Activated T-helper 17 cell treated with anti-CD3 and anti-CD28 coated beads, Interleukin-2, amount 50 U/mL, for 72 hours (primary cell): ENCODE data around the gene IQCE. TPM values are rescaled to one million over a fixed set of nuclear protein-coding genes. Genes with fewer than 3 reads are reported as not detected.
"Not testable (repeated sequence)": the region's sequence is repeated elsewhere in the genome, so short reads cannot be mapped to it uniquely, and the experiment has no call there.

Source experiments
- ATAC-seq: fragments of 150-1000 bp; cut with Tn5 transposase; replicated peaks from 2 replicates; pipeline ENCODE4 v1.10.0; 2021; ENCODE audit warnings: mild to moderate bottlenecking, moderate library complexity
- H3K27ac Mint-ChIP-seq: one replicate; pipeline ENCODE4 v1.8.0; 2022; ENCODE audit warnings: mixed read lengths
- H3K27me3 Mint-ChIP-seq: one replicate; pipeline ENCODE4 v1.8.0; 2022; ENCODE audit warnings: mixed read lengths
- H3K36me3 Mint-ChIP-seq: one replicate; pipeline ENCODE4 v1.8.0; 2022; ENCODE audit warnings: low read depth, mild to moderate bottlenecking, mixed read lengths
- H3K4me1 Mint-ChIP-seq: one replicate; pipeline ENCODE4 v1.8.0; 2022; ENCODE audit warnings: mixed read lengths
- H3K4me3 Mint-ChIP-seq: one replicate; pipeline ENCODE4 v1.8.0; 2022; ENCODE audit warnings: mild to moderate bottlenecking, mixed read lengths
- H3K9me3 Mint-ChIP-seq: one replicate; pipeline ENCODE4 v1.8.0; 2022; ENCODE audit warnings: mixed read lengths
- total RNA-seq, 2 donors: library from RNA; stranded (reverse); gene quantifications; one replicate each; pipeline ENCODE4 v1.2.3, GENCODE V29; 2022

The IQCE gene
- total RNA-seq, 2 donors from 2014 or later = 11.2 to 15.3 TPM

- no peak overlapping the region for H3K4me3 Mint-ChIP-seq
- no peaks in the 10 kb centered on the region for H3K27me3 Mint-ChIP-seq
- ATAC-seq = no peak
- H3K4me1 Mint-ChIP-seq = peaks cover 9% of the 10 kb centered on the region
- no peaks in the 10 kb centered on the region for H3K9me3 Mint-ChIP-seq
- peaks cover 91% of the 10 kb centered on the region for H3K36me3 Mint-ChIP-seq
- H3K27ac Mint-ChIP-seq = no peak overlapping the region
Measured at GRCh38 chr7:2546776-2547586, 11.8 kb upstream of the IQCE start.

- H3K4me3 Mint-ChIP-seq = no peak overlapping the region
- no peaks in the 10 kb centered on the region for H3K27me3 Mint-ChIP-seq
- peaks cover 77% of the 10 kb centered on the region for H3K36me3 Mint-ChIP-seq
- H3K9me3 Mint-ChIP-seq = no peaks in the 10 kb centered on the region
- ATAC-seq = no peak
- no peak overlapping the region for H3K27ac Mint-ChIP-seq
- H3K4me1 Mint-ChIP-seq = peaks cover 13% of the 10 kb centered on the region
Measured at GRCh38 chr7:2551418-2551817, 7.4 kb upstream of the IQCE start.

- no peak for ATAC-seq
- Mint-ChIP-seq H3K27ac (peak overlapping the region; percentile 47), H3K27me3 (no peaks in the 10 kb centered on the region), H3K4me1 (peaks cover 13% of the 10 kb centered on the region), H3K4me3 (peak overlapping the region; percentile 83), H3K36me3 (peaks cover 60% of the 10 kb centered on the region), H3K9me3 (no peaks in the 10 kb centered on the region)
Measured at GRCh38 chr7:2553108-2553507, 5.7 kb upstream of the IQCE start.

DNA sequence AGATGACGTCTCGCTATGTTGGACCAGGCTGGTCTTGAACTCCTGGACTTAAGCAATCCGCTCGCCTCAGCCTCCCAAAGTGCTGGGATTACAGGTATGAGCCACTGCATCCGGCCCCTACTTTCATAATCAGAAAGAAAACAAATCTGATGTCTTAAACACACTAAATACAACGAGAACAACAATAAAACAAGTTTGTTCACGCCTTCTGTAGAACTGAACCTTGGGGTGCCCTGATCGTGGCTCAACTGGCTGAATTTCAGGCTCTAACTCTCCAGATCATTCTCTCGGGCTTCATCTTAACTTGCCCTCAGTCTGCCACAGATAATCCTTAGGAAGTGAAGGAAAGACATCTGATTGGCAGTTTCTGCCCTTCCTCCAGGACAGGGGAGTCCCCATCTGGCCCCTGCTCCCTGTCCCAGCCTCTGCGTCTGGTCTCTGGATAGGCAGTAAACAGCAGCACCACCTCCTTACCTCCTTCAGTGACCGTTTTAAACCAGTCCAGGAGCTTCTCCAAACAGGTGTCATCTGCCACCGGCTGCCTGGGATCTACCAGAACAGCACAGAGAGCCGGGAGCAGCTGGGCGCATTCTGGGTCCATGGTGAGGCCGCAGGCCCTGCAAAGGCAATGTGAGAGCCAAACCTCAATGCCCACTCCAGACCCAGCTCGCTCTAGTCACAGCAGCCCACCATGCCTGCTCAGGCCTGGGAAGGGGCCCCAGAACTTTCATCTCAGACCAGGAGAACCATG, 4.8 kb upstream of the IQCE start:
- peaks cover 13% of the 10 kb centered on the region for H3K4me1 Mint-ChIP-seq
- H3K9me3 Mint-ChIP-seq = no peaks in the 10 kb centered on the region
- peak overlapping the region; percentile 80 for H3K27ac Mint-ChIP-seq
- peak overlapping the region; percentile 83 for H3K4me3 Mint-ChIP-seq
- H3K27me3 Mint-ChIP-seq = no peaks in the 10 kb centered on the region
- no peak for ATAC-seq
- H3K36me3 Mint-ChIP-seq = peaks cover 52% of the 10 kb centered on the region

DNA sequence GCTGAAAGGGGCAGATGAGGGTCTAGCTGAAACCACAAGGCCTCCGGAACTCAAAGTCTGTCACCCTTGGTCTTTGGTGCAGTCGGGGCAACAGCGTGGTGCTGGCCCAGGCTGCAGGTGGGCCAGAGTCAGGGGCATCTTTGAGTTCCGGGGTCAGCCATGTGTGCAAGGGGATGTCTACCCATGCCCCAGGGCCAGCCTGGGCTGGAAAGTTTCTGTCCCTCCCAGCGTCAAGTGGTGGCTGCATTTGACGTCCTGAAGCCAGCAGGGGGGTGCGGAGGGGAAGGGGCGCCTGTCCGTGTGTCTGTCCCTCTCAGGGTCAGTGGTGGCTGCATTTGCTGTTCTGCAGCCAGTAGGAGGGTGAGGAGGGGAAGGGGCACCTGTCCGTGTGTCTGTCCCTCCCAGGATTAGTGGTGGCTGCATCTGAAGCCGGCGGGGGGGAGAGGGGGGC, 4.1 kb upstream of the IQCE start:
- Mint-ChIP-seq H3K27ac (peak overlapping the region; percentile 80), H3K4me1 (peaks cover 9% of the 10 kb centered on the region), H3K27me3 (no peaks in the 10 kb centered on the region), H3K4me3 (peak overlapping the region; percentile 83), H3K9me3 (no peaks in the 10 kb centered on the region), H3K36me3 (peaks cover 45% of the 10 kb centered on the region)
- ATAC-seq = no peak

GRCh38 chr7:2555121-2556052, 3.4 kb upstream of the IQCE start, which contains the start of gene BRAT1:
Gene BRAT1, minus strand, starts transcription at chr7:2555524. Its CDS starts 1,093 bp downstream, at chr7:2554431.
- H3K4me3 Mint-ChIP-seq = peak within 1 kb of the TSS; percentile 83
- ATAC-seq = peak; percentile 90
- no peaks in the 10 kb centered on the region for H3K27me3 Mint-ChIP-seq
- H3K36me3 Mint-ChIP-seq = peaks cover 38% of the 10 kb centered on the region
- H3K9me3 Mint-ChIP-seq = no peaks in the 10 kb centered on the region
- H3K27ac Mint-ChIP-seq = peak within 1 kb of the TSS; percentile 80
- H3K4me1 Mint-ChIP-seq = peaks cover 7% of the 10 kb centered on the region

- H3K36me3 Mint-ChIP-seq = peaks cover 4% of the 10 kb centered on the region
- peaks cover 5% of the 10 kb centered on the region for H3K4me1 Mint-ChIP-seq
- ATAC-seq = peak; percentile 21
- no peaks in the 10 kb centered on the region for H3K27me3 Mint-ChIP-seq
- peak overlapping the region; percentile 17 for H3K27ac Mint-ChIP-seq
- no peaks in the 10 kb centered on the region for H3K9me3 Mint-ChIP-seq
- peak overlapping the region; percentile 68 for H3K4me3 Mint-ChIP-seq
Measured at GRCh38 chr7:2559283-2559950, 638 bp downstream of the IQCE start.

DNA sequence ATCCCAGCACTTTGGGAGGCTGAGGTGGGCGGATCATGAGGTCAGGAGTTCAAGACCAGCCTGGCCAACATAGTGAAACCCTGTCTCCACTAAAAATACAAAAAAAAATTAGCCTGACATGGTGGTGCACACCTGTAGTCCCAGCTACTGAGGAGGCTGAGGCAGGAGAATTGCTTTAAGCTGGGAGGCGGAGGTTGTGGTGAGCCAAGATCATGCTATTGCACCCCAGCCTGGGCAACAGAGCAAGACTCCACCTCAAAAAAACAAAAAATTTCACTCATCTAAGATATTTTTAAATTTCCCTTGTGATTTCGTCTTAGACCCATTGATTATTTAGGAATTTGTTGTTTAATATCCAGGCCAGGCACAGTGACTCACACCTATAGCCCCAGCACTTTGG, 5.2 kb downstream of the IQCE start:
- not testable (repeated sequence) for H3K36me3 Mint-ChIP-seq, ATAC-seq, H3K4me3 Mint-ChIP-seq, H3K9me3 Mint-ChIP-seq, H3K27me3 Mint-ChIP-seq, H3K27ac Mint-ChIP-seq
- H3K4me1 Mint-ChIP-seq = peaks cover 11% of the 10 kb centered on the region

DNA sequence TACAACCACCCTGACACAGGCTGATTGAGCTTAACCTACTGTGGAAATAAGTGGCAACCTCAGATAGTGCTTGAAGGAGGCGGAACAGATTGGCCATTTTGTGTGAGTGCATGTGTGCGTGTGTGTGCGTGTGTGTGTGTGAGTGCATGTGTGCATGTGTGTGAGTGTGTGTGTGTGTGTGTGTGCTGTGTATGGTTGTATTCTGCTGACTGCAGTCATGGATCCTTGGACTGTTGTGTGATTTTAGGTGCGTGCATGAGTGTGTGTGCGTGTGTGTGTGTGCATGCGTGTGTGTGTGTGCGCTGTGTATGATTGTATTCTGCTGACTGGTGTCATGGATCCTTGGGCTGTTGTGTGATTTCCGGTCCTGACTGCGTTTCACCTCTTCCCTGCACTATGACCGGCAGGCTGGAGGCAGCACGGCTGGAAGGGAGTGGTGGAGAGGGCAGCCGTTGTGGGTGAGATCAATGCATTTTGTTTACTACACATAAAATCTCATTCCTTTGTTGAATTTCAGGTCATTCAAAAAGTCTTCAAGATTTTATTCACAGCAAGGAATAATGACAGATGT, 6.3 kb downstream of the IQCE start:
- H3K36me3 Mint-ChIP-seq = no peaks in the 10 kb centered on the region
- H3K27me3 Mint-ChIP-seq = no peaks in the 10 kb centered on the region
- no peak overlapping the region for H3K4me3 Mint-ChIP-seq
- peaks cover 11% of the 10 kb centered on the region for H3K4me1 Mint-ChIP-seq
- H3K27ac Mint-ChIP-seq = no peak overlapping the region
- ATAC-seq = no peak
- H3K9me3 Mint-ChIP-seq = no peaks in the 10 kb centered on the region

DNA sequence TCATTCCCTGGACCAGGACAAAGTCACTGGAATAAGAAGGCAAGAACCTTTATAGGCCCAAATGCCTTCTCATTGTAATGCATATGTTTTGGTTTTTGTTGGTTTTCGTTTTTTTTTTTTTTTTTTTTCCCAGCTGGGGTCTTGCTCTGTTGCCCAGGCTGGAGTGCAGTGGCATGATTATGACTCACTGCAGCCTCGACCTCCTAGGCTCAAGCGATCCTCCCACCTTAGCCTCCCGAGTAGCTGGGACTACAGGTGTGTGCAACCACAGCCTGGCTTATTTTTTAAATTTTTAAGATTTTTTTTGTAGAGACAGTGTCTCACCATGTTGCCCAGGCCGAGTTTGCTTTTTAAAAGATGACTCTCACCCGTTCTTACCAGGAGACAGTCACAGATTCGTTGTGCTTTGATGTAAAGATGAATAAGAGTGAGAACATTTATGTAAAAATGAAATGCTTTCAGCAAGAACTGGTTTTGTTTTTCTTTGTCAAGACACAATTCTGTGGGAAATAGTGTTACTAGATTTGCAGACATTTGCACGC, 7.6 kb downstream of the IQCE start:
- Mint-ChIP-seq H3K27me3 (no peaks in the 10 kb centered on the region), H3K4me3 (peak overlapping the region; percentile 71), H3K27ac (no peak overlapping the region), H3K9me3 (no peaks in the 10 kb centered on the region), H3K36me3 (no peaks in the 10 kb centered on the region), H3K4me1 (peaks cover 11% of the 10 kb centered on the region)
- ATAC-seq = peak; percentile 82

DNA sequence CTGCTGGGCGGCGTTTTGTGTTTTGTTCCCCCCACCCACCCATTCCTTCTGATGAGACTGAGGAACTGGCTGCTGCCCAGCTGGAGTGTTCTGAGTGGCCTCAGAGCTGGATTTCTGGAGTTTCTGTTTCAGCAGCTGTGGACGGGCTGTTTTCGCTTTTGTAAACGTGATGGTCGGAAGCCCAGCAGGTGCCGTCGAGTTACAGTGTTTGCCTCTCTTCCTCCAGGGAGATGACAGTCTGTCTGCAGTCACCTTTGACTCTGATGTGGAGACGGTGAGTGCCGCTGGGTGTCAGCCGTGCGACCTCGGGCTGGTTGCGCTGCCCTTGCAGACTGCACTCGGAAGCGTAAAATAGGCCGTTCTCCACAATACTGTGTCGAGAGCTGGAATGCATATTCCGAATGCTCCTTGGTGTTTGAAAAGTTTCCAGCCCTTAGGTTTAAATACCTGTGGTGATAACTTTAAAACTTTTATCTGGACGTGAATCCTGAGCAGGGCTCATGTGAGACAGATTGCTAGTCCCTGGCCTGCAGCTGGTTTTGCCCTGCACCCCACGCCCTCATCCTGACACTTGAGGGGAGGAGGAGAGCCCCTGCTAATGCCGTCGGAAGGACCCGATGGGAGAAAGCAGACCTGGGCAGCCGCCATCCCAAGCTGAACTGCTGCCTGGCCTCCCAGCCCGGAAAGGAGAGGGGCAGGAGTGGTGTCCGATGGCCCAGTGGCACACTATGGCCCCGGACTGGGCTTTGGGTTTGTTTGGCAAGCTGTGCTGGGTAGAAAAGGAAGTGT, 8.3 kb downstream of the IQCE start:
- Mint-ChIP-seq H3K36me3 (no peaks in the 10 kb centered on the region), H3K4me3 (peak overlapping the region; percentile 71), H3K4me1 (peaks cover 7% of the 10 kb centered on the region), H3K9me3 (no peaks in the 10 kb centered on the region), H3K27ac (no peak overlapping the region), H3K27me3 (no peaks in the 10 kb centered on the region)
- ATAC-seq = peak; percentile 88

GRCh38 chr7:2567679-2568278, 9.0 kb downstream of the IQCE start:
- Mint-ChIP-seq H3K27ac (no peak overlapping the region), H3K36me3 (peaks cover under 1% of the 10 kb centered on the region), H3K4me3 (peak overlapping the region; percentile 71), H3K4me1 (peaks cover 7% of the 10 kb centered on the region), H3K9me3 (no peaks in the 10 kb centered on the region), H3K27me3 (no peaks in the 10 kb centered on the region)
- ATAC-seq = no peak
